Measurements from ENCODE around the gene NRXN3. TPM values are rescaled to one million over a fixed set of nuclear protein-coding genes. Genes with fewer than 3 reads are reported as not detected.

Gene NRXN3
- total RNA-seq, 1 donor from 2014 or later, result 0.60 TPM

- ATAC-seq, result no peak
Observed at GRCh38 chr14:79177106-79177505, 1006.9 kb downstream of the NRXN3 start.

DNA sequence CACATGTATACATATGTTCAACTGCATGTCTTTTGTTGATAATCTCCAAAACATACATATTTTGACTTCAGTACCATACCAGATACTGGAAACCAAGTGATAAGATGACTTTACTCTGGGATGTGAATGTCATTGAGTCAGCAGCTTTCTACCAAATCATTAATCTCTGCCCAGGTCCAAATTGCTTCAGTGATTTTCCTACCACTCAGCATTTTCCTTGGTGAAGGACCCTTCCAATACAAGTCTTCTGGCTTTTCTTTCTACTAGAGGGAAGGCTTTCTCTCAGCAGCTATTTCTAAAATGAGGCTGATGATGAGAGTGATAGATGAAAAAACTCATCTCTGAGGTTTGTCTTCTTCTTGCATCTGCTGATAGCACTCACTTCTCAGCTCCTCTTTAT, 1008.5 kb downstream of the NRXN3 start:
- no peak for ATAC-seq

DNA sequence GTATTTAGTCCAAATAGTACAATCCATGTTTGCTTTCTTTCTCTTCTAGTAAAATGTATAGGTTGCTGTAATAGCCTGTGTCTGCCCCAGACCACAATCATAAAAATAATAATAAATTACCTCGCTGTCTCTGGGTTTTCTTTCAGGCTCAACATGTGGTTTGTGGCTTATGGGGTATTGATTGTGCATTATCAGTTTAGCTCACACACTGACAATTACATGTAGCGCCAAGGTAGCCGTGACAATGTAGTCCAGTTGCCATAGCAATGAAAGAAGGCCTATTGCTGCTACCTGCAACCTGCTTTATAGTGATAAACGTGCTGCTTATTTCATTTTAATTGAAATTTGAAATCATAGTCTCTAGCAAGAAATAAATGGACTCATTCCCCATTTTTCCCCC, 1009.8 kb downstream of the NRXN3 start:
- ATAC-seq, result no peak

DNA sequence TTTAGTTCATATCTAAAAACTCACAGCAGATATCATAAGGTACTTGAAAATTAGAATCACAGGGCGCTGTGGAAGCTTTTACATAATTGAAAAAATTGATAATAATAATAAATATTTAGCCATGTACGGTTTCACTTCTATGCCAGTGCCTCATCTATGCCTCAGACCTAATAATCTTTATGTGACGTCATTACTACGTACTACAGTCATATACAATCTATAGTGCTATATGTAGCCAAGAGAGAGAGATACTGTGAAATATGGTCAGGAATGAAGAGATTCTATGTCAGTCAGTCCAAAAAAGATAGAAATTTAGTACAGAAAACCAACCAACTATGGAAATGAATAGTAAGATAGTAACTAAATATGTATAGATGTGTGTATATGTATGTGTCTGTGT, 1010.5 kb downstream of the NRXN3 start:
- no peak for ATAC-seq

- ATAC-seq, result no peak
Observed at GRCh38 chr14:79186523-79186922, 1016.4 kb downstream of the NRXN3 start.

DNA sequence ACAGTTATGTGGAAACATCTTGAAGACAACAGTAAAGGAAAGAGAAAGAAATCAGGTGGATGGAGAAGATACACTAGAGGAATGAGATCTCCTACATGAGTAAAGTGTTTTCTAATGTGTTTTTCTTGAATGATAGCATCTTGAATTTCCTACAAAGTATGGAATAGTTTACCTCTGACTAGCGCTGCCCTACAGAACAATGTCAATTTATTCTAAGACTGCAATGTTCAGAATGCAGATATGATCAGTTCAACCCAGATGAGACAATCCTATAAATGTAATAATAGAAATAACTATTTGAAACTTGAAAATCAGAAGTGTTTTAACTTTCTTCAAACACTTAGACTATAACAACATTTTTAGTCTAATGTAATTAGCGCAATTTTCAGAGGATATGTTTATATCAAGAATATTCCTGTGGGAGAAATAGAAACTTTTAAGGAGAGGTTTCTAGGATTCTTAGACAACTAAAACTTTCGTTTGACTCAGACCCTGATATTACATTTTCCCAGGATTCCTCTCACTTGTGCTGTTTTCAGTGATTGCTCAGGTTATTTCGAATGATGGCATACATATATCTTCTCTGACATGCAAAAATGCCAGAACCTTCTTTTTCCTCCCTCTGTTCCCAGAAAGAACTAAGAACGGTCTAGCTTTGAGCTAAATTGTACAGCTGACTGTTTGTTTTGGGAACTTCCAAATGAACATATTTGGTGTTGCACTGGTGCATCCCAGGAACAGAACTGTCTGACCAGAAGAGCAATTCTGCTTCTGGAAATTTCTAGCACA, 1023.7 kb downstream of the NRXN3 start:
- ATAC-seq, result no peak

GRCh38 chr14:79196216-79196615, 1026.0 kb downstream of the NRXN3 start:
- no peak for ATAC-seq

DNA sequence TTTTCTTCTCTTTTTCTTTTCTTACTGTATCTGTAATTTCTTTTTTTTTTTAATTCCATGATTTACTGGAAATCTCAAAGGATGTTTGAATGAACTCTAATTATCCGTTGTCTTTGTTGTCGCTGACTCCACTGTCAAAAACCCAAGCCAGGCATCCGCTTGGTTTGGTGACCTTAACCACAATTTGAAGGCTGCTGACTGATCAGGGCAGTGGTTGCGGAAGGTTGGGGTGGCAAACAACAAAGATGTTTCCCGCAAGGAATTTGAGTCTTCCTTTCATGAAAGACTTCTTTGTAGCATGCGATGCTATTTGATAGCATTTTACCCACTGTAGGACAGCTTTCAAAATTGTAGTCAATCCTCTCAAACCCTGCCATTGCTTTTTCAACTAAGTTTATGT, 1027.3 kb downstream of the NRXN3 start:
- ATAC-seq, result no peak

GRCh38 chr14:79199217-79199616, 1029.0 kb downstream of the NRXN3 start:
- no peak for ATAC-seq

DNA sequence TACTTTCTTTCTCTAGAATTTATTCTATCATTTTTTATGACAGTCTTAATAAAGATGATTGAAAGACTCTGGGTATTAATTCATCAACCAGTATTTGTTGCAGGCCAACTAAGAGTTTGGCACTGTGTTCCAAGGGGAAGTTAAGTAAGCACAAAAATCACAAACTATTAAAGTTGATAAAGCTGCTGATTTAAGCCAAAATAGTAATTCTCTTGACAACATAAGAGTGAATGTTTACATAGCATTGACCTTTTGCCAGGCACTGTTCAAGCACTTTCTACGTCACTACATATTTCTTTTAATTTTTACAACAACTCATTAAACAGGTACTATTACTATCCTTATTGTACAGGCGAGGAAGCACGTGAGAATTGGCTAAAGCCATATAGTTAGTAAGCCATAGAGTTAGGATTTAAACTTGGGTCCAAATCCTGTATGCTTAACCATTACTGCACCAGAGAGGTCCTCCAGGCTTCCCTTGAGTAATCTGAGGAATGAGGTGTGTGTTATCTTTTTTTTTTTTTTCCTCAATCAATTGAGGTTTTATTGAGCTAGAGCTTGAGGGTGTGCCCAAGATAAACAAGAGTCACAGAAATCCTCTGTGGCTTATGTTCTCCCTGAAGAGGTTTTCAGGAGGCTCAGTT, 1031.5 kb downstream of the NRXN3 start:
- ATAC-seq, result no peak

GRCh38 chr14:79204591-79204990, 1034.4 kb downstream of the NRXN3 start:
- ATAC-seq, result no peak

- no peak for ATAC-seq
Observed at GRCh38 chr14:79209418-79209817, 1039.2 kb downstream of the NRXN3 start.

- ATAC-seq, result no peak
Observed at GRCh38 chr14:79225815-79226214, 1055.6 kb downstream of the NRXN3 start.

- no peak for ATAC-seq
Observed at GRCh38 chr14:79229383-79229909, 1059.3 kb downstream of the NRXN3 start.

DNA sequence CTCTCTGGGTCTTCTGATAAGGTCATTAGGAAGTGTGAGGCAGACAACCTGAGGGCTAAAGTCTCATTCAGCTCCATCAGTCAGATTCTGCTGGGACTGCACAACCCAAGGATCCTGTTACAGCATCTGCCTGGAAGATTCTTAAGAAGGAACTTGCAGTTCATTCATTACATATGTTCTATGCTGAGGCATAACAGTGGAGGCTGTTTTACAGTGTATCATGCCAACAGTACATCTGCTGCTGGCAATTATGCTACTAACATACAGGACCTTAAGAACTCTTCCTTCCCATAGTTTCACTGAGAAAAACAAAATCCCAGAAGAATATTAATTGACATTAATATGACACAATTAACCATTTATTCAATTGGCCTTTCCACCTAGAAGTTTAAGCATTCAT, 1072.5 kb downstream of the NRXN3 start:
- no peak for ATAC-seq

GRCh38 chr14:79246173-79246572, 1076.0 kb downstream of the NRXN3 start:
- no peak for ATAC-seq

DNA sequence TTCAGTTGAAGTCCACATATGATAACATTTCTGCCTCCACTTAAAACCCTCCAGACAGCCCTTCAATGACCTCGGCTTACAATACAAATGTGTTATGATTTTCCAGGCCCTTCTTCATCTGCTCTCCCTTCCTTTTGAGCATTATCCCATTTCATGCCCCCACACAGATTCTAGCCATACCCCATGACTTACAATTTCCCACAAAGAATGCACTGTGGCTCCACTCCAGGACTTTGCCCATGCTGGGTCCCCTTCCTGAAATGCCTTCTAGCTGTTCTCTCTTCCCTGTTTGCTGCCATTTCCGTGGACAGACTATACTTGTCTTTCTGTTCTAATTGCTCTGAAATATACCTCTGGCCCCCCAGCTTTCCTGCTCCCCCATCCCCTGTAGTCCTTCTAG, 1078.0 kb downstream of the NRXN3 start:
- ATAC-seq, result no peak

- ATAC-seq, result no peak
Observed at GRCh38 chr14:79248771-79249170, 1078.6 kb downstream of the NRXN3 start.

DNA sequence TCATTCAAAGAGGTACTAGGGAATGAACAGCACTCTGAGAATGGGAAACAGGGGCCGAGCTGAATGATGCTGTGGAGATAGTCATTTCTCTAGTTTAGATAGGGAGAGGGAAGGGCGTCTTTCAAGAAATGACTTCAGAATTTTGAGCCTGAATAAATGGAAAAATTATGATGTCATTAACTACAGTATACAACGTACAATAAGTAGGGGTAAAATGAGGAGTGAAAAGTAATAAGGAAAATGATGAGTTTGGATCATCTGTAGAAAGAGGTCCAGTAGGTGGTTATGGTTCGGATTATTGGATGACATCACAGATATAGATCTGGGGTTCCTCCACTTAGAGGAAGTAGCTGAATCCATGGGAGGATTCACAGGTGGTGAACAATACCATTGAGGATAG, 1081.1 kb downstream of the NRXN3 start:
- no peak for ATAC-seq

GRCh38 chr14:79253576-79253975, 1083.4 kb downstream of the NRXN3 start:
- no peak for ATAC-seq

GRCh38 chr14:79254069-79254775, 1084.0 kb downstream of the NRXN3 start:
- no peak for ATAC-seq

DNA sequence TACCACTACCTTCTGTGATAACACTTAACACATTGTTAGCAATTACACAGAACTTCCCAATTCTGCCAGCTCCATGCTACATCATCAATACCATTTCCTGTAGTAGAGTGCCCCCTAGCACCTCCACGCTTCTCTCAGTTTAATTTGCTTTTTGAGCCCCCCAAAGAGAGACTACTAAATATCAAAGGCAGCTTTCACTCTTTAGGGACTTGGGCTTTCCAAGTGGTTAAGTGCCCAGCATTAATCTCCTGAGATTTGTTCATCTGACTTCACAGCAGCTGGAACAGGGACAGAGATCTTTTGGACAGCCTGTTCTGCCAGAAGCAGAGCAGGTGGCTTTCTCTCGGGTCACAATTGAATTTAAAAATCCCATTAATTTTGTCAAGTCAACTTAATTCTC, 1086.2 kb downstream of the NRXN3 start:
- ATAC-seq, result no peak

GRCh38 chr14:79260406-79260805, 1090.2 kb downstream of the NRXN3 start:
- no peak for ATAC-seq
